GM18517 (cell line): ENCODE results near the gene SBNO1.
"Not testable (repeated sequence)": the region's sequence is repeated elsewhere in the genome, so short reads cannot be mapped to it uniquely, and the experiment has no call there.

Source experiments
- ATAC-seq: cut with Tn5 transposase; IDR thresholded peaks from one replicate; pipeline ENCODE4 v1.9.1; 2021; ENCODE audit warnings: mild to moderate bottlenecking, moderate library complexity; ENCODE audit not compliant: unreplicated experiment

The SBNO1 gene

DNA sequence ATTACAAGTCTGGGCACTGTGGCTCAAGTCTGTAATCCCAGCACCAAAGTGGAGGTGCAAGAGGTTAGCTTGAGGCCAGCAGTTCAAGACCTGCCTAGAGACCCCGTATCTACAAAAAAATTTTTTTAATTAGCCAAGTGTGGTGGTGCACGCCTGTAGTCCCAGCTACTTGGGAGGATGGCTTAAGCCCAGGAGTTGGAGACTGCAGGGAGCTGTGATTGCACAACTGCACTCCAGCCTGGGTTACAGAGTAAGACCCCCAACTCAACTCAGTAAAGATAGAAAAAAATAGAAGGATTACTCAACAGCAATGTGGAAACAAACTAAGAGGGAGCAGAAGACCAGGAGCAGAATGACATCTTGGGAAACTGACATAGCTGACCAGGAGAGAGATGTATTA lies 13.3 kb downstream of the SBNO1 start:
- ATAC-seq: no peak

DNA sequence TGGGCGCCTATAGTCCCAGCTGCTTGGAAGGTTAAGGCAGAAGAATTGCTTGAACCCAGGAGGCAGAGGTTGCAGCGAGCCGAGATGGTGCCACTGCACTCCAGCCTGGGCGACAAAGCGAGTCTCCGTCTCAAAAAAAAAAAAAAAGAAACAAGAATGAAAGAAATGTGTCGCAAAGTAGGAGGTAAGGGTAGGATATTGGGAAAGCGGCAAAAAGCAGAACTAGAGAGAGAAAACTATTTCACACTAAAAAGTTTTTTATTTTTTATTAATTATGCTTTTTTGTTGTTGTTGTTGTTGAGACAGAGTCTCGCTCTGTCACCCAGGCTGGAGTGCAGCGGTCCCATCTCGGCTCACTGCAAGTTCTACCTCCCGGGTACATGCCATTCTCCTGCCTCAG lies 17.7 kb downstream of the SBNO1 start:
- ATAC-seq: no peak

DNA sequence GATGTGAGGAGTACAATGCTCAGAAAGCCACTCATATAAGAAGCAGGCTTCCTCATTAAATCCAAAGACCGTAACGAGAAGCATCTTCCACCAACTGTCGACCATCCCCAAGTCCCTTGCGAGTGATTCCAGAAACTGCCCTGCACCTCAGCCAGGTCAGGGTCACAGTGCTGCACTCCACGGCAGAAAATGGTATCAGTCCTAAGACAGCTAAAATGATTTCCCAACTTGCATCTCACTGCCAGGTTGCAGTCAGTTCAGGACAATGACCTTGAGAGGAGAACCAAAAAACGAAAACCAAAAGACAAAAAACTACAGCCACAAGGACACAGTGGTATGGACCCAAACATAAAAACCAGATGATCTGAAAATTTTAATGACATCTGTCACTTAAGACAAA lies 20.6 kb downstream of the SBNO1 start:
- no peak for ATAC-seq

DNA sequence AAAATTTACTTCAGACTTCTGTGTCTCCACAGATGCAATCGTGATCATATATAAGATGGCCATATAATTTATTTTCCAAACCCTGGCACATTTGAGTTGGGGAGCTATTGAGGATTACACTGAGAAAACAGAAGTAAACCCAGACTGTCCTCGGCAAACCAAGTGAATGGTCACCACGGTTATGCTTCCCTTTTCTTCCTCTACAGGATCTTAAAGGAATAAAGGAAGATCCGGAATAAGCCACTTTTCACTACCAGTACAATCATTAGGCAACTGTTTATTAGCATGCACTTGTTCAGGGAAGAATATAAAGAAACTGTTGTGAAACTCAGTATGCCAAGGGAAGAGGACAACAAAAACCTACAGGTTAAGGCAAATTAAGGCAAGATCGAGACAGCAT lies 27.6 kb downstream of the SBNO1 start:
- no peak for ATAC-seq

DNA sequence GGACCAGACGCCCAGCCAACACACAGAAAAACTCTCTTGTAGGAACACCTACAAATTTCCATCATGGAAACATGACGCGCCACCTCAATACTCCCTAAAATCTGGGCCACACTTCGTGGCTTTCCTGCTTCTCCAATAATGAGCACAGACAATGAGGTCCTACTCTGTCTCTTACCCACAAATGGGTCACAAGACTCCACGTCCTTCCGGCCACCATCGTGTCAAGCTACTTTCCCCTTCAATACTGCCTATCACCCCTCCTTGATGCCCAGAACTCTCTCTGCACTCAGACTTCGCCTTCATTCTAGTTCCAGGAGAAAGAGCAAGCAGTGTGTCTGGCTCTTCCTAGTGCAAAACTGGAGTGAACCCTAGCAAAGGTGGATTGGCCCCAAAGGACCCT lies 28.1 kb downstream of the SBNO1 start:
- no peak for ATAC-seq

DNA sequence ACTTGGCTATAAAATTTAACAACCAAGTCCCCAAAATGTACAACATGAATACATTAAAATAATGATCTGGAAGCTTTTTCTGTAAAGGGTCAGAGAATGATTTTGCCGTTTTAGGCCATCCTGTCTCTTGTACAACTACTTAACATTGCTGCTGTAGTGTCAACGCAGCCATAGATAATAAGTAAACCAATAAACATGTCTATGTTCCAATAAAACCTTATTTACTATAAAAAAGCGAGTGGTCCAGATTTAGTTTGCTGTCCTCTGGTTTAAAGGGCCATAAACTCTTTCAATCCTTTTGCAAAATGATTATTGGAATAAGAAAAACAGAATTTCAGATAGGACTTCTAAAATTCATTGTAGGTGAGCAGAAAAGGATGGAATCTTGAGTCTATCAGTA lies 29.2 kb downstream of the SBNO1 start:
- ATAC-seq: no peak

DNA sequence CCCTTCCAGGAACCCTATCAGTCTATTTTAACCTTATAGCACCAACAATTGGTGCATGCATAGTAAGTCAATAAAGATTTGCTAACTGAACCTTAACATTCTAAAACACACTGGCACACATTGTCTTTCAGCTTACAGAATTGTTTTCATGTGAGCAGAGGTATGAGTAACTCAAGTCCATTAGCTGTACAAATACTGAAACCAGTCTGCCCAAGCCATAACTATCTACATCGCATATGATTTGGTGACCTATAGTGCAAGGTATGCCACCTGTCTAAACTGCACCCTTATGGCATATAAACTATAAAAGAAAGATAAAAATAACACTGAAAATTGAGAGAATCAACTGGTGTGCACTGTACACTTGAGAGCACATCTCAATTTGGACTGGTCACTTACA lies 34.8 kb downstream of the SBNO1 start:
- ATAC-seq: no peak

DNA sequence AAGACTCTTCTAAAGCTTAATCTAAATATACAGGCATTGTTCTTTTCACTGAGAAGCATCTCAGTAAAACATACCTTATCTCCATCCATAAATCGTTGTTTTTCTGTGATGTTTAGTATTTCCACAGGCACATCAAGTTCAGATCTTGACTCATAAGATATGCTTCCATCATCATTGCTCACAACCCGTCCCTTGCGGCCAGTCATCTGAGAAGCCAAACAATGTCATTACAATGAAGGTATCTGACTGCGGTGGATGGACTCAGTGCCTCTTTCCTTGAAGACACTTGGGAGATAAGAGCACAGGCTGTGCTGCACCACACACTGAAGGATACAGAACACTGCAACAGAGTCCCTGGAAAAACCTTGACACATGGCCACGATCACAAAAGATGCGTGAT lies 44.8 kb downstream of the SBNO1 start:
- ATAC-seq: no peak

DNA sequence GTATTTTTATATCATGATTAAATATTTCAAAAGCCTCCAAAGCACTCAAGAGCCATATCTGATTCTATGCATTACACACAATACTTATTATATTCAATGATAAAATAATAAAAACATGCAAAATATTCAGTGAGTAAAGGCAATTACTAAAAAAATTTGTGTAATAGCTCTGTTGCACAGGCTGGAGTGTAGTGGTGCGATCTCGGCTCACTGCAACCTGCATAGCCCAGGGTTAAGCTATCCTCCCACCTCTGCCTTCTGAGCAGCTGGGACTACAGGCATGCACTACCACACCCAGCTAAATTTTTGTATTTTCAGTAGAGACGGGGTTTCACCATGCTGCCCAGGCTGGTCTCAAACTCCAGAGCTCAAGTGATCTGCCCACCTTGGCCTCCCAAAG lies 45.4 kb downstream of the SBNO1 start:
- no peak for ATAC-seq

DNA sequence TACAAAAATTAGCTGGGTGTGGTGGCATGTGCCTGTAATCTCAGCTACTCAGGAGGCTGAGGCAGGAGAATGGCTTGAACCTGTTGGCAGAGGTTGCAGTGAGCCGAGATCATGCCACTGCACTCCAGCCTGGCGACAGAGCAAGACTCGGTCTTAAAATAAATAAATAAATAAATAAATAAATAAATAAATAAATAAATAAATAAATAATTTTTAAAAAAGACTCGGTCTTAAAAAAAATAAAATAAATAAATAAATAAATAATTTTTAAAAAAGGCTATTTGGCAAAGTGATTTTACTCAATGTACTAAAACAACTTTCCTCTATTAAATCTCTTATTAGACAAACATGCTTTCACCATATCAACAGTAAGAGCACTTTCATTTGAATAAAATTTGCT lies 51.6 kb downstream of the SBNO1 start:
- not testable (repeated sequence) for ATAC-seq

DNA sequence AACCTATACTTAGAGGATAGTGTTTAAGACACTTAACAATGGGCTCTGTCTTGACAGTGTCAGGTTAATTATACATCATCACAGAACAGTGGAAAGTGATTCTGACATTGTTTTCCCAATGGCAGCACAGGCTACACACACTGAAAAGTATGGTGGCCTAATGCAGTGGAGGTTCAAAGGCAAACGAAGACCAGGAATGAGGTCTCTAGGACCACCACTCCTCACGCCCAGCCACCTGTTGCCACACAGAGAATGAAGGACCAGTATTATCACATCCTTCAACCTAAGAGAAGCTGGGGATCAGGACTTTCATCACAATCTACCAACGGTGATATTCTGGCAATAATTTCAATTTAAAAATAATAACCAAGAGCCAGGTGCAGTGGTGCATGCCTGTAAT lies 58.4 kb downstream of the SBNO1 start:
- ATAC-seq: no peak

DNA sequence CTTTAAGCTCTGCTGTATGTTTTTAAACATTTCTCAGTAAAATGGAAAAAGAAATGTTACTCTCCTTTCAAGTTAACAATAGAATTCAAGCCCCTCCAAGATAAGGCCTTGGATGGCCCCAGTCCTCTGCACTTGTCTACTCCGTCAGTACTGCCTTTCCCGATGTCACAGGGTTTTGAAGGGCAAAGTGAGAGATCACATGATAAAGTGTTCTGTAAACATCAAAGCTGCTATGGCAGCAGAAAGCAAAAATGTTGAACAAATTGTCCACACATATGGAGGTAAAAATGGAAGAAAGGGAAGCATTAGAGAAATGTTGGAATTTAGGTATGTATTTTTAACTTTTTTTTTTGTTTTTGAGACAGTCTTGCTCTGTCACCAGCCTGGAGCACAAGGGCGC lies 59.5 kb downstream of the SBNO1 start:
- no peak for ATAC-seq

DNA sequence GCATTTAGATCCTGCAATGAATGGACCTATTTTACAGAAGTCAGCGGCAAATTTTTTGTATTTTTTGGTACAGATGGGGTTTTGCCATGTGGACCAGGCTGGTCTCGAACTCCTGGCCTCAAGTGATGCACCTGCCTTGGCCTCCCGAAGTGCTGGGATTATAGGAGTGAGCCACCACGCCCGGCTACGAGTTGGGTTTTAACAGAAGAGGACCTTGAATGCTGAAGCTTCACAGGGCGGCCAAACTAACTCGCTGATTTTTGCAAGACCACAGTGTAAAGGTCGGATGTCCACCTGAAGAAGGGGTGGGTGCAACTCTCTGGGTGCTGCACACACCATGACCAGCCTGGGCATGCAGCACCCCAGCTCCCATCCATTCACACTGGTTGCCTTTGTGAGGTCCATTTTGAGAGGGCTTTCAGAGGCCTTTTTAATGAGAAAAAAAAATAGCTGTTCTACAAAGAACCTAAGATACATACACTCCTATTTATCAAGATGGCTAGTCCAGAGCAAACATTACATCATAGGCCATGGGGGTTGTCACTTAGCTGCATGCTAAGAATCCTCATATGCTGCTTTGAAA lies 71.4 kb downstream of the SBNO1 start:
- ATAC-seq: no peak

DNA sequence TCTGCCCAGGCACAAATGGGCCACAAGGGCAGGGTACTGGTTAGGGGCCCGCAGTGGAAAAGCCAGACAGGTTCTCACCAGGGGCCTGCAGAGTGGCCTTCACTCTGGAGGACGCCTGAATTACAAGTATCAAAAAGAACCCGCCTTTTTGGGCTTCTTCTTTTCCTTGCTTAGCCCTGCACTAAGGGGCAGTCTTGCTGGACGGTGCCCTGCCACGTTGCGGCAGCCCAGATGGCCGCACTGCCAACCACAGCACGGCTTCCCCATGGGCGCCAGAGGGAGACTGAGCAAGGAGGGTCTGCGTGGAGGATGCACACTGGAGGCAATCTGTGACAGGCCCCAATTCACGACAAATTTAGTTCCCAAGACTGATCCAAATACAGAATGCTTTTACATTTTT lies 74.7 kb downstream of the SBNO1 start:
- no peak for ATAC-seq

DNA sequence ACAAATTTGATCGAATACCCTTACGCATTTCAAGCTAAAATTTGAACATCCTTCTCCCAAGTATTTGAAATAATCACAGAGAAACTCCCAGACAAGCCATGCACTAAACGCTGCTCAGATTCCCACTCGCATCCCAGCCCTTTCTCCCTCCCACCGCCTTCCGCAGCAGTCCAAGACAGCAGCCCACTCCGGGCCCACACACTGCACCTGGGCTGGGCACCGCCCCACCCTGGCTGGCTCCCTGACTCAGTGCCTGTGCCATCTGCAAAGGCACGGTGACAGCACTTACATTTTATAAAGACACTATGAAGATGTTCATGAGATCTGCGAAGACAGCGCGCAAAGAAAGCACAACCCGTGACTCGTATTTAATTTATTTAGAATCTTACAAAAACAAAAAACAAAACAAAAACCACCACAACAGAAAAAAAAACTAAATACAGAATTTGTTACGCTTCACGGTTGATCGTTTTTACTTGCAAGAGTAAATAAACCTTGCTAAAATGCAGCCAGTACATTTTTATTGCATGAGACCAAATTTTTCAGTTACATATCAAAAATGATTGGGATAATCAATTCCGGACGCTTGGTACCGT lies 75.8 kb downstream of the SBNO1 start:
- no peak for ATAC-seq

DNA sequence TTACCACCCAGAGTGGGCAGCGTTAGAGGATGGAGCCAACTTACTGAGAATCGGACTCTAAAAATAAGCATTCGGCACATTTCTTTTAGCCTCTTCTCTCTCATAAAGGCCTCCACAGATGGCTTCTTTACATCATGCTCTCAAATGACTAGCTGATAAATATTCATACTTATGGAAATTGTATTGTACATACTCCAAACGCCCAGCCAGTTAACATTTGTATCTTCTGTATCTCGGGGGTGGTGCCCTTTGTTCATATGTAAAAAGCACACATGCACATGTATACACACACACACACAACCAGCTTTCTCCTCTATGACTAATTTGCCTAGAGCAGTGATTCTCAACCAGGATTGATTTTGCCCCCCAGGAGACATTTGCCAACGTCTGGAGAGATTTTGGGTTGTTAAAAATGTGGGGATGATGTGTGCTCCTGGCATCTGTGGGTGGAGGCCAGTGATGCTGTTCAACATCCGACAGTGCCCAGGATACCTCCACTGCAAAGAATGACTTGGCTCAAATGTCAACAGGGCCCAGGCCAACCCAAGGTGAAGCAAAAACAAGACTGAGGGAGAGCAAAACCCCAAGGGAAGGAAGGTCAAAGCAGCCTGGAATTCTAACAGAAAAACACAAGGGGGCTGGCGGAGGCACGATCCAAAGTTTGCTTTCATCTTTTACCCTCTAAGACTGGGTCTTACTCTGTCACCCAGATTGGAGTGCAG lies 77.8 kb downstream of the SBNO1 start:
- no peak for ATAC-seq

DNA sequence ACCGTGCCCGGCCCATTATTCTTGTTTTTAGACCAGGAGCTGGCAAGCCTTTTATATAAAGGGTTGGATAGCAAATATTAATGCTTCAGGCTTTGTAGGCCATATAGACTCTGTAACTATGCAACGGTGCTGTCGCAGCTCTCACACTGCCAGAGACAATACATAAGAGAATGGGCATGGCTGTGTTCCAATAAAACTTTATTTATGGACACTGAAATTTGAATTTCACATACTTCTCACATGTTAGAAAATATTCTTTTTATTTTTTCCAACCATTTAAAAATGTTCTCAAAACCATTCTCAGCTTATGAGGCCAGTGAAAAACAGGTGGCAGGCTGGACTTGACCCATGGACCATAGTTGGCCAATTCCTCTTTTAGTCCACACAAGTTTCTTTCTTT lies 80.0 kb downstream of the SBNO1 start:
- no peak for ATAC-seq

DNA sequence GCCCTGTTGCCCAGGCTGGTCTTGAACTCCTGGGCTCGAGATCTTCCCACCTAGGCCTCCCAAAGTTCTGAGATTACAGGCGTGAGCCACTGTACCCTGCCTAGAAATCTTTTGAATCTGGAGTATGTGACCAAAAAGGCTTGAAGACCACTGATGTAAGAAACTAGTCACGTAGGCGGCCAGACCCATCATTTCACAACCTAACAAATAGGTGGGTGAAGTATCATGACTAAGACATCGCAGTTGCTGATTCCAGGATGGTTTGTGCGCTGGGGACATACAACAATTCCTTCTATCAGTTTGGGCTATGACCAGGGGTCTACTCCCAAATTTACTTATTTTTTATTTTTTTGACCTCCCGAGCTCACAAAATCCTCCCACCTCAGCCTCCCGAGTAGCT lies 81.2 kb downstream of the SBNO1 start:
- no peak for ATAC-seq

DNA sequence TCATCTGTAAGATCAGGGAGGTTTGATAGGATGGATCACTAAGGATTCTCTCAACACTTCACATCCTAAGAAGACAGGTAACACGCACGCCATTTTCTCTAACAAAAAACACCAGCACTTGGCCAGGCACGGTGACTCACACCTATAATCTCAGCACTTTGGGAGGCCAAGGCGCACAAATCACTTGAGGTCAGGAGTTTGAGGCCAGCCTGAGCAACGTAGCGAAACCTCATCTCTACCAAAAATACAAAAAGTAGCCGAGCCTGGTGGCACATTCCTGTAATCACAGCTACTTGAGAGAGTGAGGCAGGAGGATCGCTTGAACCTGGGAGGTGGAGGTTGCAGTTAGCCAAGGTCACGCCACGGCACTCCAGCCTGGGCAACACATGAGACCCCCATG lies 82.5 kb downstream of the SBNO1 start:
- ATAC-seq: no peak

DNA sequence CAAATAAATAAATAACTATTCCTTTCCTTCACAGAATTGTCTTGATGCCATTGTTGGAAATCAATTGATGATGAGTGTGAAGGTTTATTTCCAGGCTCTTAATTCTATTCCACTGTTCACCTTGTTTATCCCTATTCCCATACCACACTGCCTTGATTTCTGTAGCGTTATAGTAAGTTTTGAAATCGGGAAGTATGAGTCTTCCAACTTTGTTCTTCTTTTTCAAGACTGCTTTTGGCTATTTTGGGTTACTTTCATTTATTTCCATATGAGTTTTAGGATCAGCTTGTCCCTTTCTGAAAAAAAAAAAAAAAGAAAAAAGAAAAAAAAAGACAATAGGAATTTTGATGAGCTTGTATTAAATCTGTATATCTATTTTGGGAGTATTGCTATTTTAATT lies 83.7 kb downstream of the SBNO1 start:
- no peak for ATAC-seq

DNA sequence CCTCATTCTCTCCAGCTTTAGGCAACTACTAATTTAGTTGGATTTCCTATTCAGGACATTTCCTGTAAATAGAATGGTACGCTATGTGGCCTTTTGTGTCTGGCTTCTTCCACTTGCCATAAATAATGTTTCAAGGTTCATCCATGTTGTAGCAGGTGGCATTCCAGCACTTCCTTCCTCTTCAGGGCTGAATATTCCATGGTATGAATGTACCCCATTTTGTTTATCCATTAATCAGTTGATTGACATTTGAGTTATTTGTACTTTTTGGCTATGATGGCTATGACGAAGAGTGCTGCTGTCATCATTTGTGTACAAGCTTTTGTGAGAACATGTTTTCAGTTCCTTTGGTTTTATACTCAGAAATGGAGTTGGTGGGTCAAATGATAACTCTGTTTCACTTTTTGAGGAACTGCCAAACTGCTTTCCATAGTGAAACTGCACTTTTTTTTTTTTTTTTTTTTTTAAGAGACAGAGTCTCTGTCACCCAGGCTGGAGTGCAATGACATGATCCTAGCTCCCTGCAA lies 86.5 kb downstream of the SBNO1 start:
- ATAC-seq: peak; percentile 89

DNA sequence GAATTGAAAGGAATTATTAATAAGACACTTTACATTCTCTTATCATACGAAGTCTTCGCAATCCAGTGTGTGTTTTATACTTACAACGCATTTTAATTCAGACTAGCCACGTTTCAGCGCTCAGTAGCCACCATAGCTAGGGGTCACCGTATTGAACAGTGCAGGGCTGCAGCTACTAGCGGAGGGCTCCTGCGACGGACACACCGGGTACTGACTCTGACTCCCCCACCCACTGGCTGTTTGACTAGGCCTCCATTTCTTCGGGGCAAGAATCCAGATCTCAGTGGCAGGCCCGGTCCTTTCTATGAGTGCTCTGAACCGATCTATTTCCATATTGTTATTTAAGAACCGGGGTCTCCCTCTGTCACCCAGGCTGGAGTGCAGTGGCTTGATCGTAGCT lies 91.5 kb downstream of the SBNO1 start:
- ATAC-seq: no peak
